ENCODE measurements around the gene ABHD5.

The ABHD5 gene

DNA sequence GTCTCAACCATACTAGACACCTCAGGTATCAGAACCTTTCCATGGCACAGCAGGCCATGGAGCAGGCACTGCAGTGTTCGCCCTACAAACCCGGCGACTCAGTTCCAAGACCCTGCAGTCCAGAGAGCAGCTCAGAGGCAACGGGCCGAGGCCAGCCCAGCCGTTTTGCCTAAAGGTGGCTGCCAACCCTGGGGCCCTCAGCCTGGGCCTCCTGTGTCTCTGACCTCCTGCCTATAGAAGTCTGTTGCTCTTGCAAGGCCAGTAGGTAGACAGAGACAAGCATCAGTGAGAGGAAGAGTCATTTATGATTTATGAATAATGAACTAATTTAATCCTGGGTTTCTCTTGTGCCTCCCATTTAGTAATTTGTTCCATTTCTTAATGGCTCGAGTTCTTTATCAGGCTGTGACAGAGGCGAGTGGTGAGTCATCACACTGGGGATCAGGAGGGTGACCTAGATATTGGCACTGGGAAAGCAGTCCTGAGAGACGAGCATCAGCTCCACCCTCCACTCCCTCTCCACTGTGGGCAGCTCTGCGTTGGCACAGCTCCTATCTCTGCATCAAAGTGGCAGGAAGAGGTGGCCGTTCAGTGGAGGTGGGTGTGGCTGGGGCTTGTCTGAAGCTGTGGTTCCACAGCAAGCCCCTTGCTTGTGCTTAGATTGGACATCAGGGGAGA lies 79.8 kb downstream of the ABHD5 start:
- Histone ChIP-seq H3K27me3 (ENCODE audit: insufficient read depth, low read length) (no peaks in the 10 kb centered on the region), H3K4me1 (ENCODE audit: insufficient read depth, low read length) (no peaks in the 10 kb centered on the region; the same call in none of the 2 replicates), H3K4me3 (ENCODE audit: low read length) (no peak overlapping the region), H3K36me3 (ENCODE audit: insufficient read depth, low read length) (no peaks in the 10 kb centered on the region), H3K9me3 (ENCODE audit: insufficient read depth, low read depth, low read length) (no peaks in the 10 kb centered on the region), H3K27ac (ENCODE audit: low read depth, low read length) (no peak overlapping the region), H3K9ac (ENCODE audit: low read depth, low read length) (no peak overlapping the region)
- WGBS: 90% methylated on average over 11 of the region's 11 CpGs

- H3K4me1 ChIP-seq (ENCODE audit: insufficient read depth, low read length): no peaks in the 10 kb centered on the region; the same call in none of the 2 replicates
- H3K36me3 ChIP-seq (ENCODE audit: insufficient read depth, low read length): no peaks in the 10 kb centered on the region
- H3K27me3 ChIP-seq (ENCODE audit: insufficient read depth, low read length): no peaks in the 10 kb centered on the region
- no peak overlapping the region for H3K27ac ChIP-seq (ENCODE audit: low read depth, low read length)
- 91% methylated on average over 5 of the region's 5 CpGs for WGBS
- no peaks in the 10 kb centered on the region for H3K9me3 ChIP-seq (ENCODE audit: insufficient read depth, low read depth, low read length)
- no peak overlapping the region for H3K9ac ChIP-seq (ENCODE audit: low read depth, low read length)
- H3K4me3 ChIP-seq (ENCODE audit: low read length): no peak overlapping the region
Measured at GRCh38 chr3:43771610-43772009, 80.9 kb downstream of the ABHD5 start.

GRCh38 chr3:43773273-43774094 lies 82.7 kb downstream of the ABHD5 start:
- no peak overlapping the region for H3K4me3 ChIP-seq (ENCODE audit: low read length)
- no peaks in the 10 kb centered on the region; the same call in none of the 2 replicates for H3K4me1 ChIP-seq (ENCODE audit: insufficient read depth, low read length)
- WGBS: 85% methylated on average over 10 of the region's 10 CpGs
- no peaks in the 10 kb centered on the region for H3K9me3 ChIP-seq (ENCODE audit: insufficient read depth, low read depth, low read length)
- H3K36me3 ChIP-seq (ENCODE audit: insufficient read depth, low read length): no peaks in the 10 kb centered on the region
- H3K27me3 ChIP-seq (ENCODE audit: insufficient read depth, low read length): no peaks in the 10 kb centered on the region
- H3K27ac ChIP-seq (ENCODE audit: low read depth, low read length): no peak overlapping the region
- no peak overlapping the region for H3K9ac ChIP-seq (ENCODE audit: low read depth, low read length)

DNA sequence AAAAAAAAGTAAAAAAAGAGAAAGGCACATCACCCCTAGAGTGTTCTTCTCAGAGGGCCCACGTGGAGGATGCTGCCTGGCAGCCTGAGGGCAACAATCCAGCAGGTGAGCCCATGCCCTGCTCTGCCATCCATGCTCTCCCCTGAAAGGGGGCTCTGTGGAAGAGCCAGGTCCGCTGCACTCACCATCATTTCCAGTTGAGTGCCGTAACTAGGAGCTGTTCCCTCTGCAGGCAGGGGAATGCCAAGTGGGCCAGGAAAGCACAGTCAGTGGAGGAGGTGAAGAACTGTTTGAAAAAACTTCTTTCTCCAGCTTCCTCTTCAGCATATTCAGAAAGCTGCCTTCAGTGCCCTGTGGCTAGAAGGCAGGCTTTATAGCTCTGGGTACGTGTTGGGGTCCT lies 84.1 kb downstream of the ABHD5 start:
- H3K36me3 ChIP-seq (ENCODE audit: insufficient read depth, low read length): no peaks in the 10 kb centered on the region
- WGBS: 92% methylated on average over 4 of the region's 4 CpGs
- no peaks in the 10 kb centered on the region for H3K27me3 ChIP-seq (ENCODE audit: insufficient read depth, low read length)
- no peak overlapping the region for H3K9ac ChIP-seq (ENCODE audit: low read depth, low read length)
- no peaks in the 10 kb centered on the region; the same call in 1 of the 2 replicates for H3K4me1 ChIP-seq (ENCODE audit: insufficient read depth, low read length)
- H3K4me3 ChIP-seq (ENCODE audit: low read length): no peak overlapping the region
- no peak overlapping the region for H3K27ac ChIP-seq (ENCODE audit: low read depth, low read length)
- no peaks in the 10 kb centered on the region for H3K9me3 ChIP-seq (ENCODE audit: insufficient read depth, low read depth, low read length)

DNA sequence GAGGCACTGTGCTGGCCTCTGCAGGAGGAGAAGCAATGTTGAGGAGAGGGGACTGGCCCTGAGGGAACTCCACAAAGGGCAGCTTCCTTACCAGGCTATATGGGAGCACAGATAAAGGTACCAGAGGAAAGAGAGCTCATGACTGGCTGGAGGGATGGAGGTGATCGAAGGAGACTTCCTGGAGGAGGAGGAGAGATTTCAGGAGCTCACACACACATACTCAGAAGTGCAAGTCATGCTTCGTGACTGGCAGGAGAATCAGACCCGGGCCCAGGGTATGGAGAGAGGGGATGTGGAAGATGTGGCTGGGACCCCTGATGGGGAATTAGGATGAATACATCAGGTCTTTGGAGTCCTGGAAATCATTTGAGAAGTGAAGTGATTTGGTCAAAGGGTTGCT lies 85.4 kb downstream of the ABHD5 start:
- WGBS: 96% methylated on average over 3 of the region's 3 CpGs
- Histone ChIP-seq H3K4me3 (ENCODE audit: low read length) (no peak overlapping the region), H3K36me3 (ENCODE audit: insufficient read depth, low read length) (no peaks in the 10 kb centered on the region), H3K9ac (ENCODE audit: low read depth, low read length) (no peak overlapping the region), H3K9me3 (ENCODE audit: insufficient read depth, low read depth, low read length) (no peaks in the 10 kb centered on the region), H3K27ac (ENCODE audit: low read depth, low read length) (no peak overlapping the region), H3K4me1 (ENCODE audit: insufficient read depth, low read length) (no peaks in the 10 kb centered on the region; the same call in 1 of the 2 replicates), H3K27me3 (ENCODE audit: insufficient read depth, low read length) (no peaks in the 10 kb centered on the region)

- Histone ChIP-seq H3K9ac (ENCODE audit: low read depth, low read length) (no peak overlapping the region), H3K27ac (ENCODE audit: low read depth, low read length) (no peak overlapping the region), H3K27me3 (ENCODE audit: insufficient read depth, low read length) (no peaks in the 10 kb centered on the region), H3K9me3 (ENCODE audit: insufficient read depth, low read depth, low read length) (no peaks in the 10 kb centered on the region), H3K4me1 (ENCODE audit: insufficient read depth, low read length) (no peaks in the 10 kb centered on the region), H3K36me3 (ENCODE audit: insufficient read depth, low read length) (no peaks in the 10 kb centered on the region), H3K4me3 (ENCODE audit: low read length) (no peak overlapping the region)
- WGBS: 82% methylated on average over 3 of the region's 3 CpGs
Measured at GRCh38 chr3:43779850-43780249, 89.1 kb downstream of the ABHD5 start.

- H3K27me3 ChIP-seq (ENCODE audit: insufficient read depth, low read length): no peaks in the 10 kb centered on the region
- H3K4me3 ChIP-seq (ENCODE audit: low read length): no peak overlapping the region
- no peak overlapping the region for H3K27ac ChIP-seq (ENCODE audit: low read depth, low read length)
- WGBS: 75% methylated on average over 2 of the region's 2 CpGs
- no peaks in the 10 kb centered on the region for H3K36me3 ChIP-seq (ENCODE audit: insufficient read depth, low read length)
- H3K4me1 ChIP-seq (ENCODE audit: insufficient read depth, low read length): no peaks in the 10 kb centered on the region
- no peak overlapping the region for H3K9ac ChIP-seq (ENCODE audit: low read depth, low read length)
- H3K9me3 ChIP-seq (ENCODE audit: insufficient read depth, low read depth, low read length): no peaks in the 10 kb centered on the region
Measured at GRCh38 chr3:43782541-43782940, 91.8 kb downstream of the ABHD5 start.
